HL-60 (cell line): Measurements from ENCODE around the gene HMG20A.

Source experiments
- DNase-seq, 2 experiments: peaks; one replicate each; pipeline ENCODE4 v3.0.0-alpha.2; 2010 to 2020; ENCODE audit warnings: low read depth in 1 of 2, low spot score in 1 of 2
- H3K27ac ChIP-seq: fragments of 250-450 bp; sonication (Bioruptor Pico); replicated peaks from 2 replicates; pipeline ENCODE4 v1.5.1; 2020; ENCODE audit warnings: mild to moderate bottlenecking, moderate library complexity
- H3K27me3 ChIP-seq: fragments of 250-450 bp; sonication (Bioruptor Pico); 2 replicates; pipeline ENCODE4 v1.5.1; 2021; ENCODE audit warnings: mild to moderate bottlenecking, moderate library complexity; ENCODE audit not compliant: insufficient read depth, poor library complexity, severe bottlenecking
- H3K4me3 ChIP-seq: replicated peaks from 2 replicates; pipeline ENCODE4 v1.5.1; 2011; ENCODE audit warnings: mild to moderate bottlenecking, control low read depth, low read length; ENCODE audit not compliant: insufficient read depth
- CTCF ChIP-seq: IDR thresholded peaks from one replicate; pipeline ENCODE4 v1.5.1; 2011; ENCODE audit warnings: low read length, control low read depth, inconsistent platforms; ENCODE audit not compliant: insufficient read depth
- GABPA ChIP-seq: IDR thresholded peaks from 2 replicates; pipeline ENCODE4 v1.6.1; 2012; ENCODE audit warnings: low read depth
- POLR2AphosphoS5 ChIP-seq: IDR thresholded peaks from 2 replicates; pipeline ENCODE4 v1.6.1; 2012; ENCODE audit warnings: low read depth
- SPI1 ChIP-seq: IDR thresholded peaks from 2 replicates; pipeline ENCODE4 v1.6.1; 2012; ENCODE audit warnings: low read depth, mild to moderate bottlenecking, borderline replicate concordance
- TF ChIP-seq, protein P1 (sequence below): IDR thresholded peaks from 2 replicates; pipeline ENCODE4 v1.6.1; 2012; ENCODE audit warnings: low read depth; ENCODE audit not compliant: insufficient replicate concordance

HMG20A gene

GRCh38 chr15:77425104-77425503 lies 4.4 kb downstream of the HMG20A start:
- Histone ChIP-seq H3K4me3 (no peak overlapping the region), H3K27me3 (no peaks in the 10 kb centered on the region), H3K27ac (no peak overlapping the region)
- TF ChIP-seq CTCF (no peak), POLR2AphosphoS5 (no peak), GABPA (no peak), SPI1 (no peak)
- TF ChIP-seq, protein P1, sequence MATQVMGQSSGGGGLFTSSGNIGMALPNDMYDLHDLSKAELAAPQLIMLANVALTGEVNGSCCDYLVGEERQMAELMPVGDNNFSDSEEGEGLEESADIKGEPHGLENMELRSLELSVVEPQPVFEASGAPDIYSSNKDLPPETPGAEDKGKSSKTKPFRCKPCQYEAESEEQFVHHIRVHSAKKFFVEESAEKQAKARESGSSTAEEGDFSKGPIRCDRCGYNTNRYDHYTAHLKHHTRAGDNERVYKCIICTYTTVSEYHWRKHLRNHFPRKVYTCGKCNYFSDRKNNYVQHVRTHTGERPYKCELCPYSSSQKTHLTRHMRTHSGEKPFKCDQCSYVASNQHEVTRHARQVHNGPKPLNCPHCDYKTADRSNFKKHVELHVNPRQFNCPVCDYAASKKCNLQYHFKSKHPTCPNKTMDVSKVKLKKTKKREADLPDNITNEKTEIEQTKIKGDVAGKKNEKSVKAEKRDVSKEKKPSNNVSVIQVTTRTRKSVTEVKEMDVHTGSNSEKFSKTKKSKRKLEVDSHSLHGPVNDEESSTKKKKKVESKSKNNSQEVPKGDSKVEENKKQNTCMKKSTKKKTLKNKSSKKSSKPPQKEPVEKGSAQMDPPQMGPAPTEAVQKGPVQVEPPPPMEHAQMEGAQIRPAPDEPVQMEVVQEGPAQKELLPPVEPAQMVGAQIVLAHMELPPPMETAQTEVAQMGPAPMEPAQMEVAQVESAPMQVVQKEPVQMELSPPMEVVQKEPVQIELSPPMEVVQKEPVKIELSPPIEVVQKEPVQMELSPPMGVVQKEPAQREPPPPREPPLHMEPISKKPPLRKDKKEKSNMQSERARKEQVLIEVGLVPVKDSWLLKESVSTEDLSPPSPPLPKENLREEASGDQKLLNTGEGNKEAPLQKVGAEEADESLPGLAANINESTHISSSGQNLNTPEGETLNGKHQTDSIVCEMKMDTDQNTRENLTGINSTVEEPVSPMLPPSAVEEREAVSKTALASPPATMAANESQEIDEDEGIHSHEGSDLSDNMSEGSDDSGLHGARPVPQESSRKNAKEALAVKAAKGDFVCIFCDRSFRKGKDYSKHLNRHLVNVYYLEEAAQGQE: no peak
- DNase-seq: no peak

DNA sequence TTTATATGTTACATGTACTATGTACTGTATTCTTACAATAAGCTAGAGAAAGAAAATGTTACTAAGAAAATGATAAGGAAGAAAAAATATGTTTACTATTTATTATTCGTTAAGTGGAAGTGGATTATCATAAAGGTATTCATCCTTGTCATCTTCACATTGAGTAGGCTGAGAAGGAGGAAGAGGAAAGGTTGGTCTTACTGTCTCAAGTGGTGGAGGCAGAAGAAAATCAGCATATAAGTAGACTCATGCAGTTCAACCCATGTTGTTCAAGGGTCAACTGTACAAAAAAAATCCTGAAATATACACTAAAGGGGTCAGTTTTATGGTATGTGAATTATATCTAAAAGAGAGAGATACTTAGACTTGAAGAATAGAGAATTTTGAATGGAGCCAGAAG lies 5.7 kb downstream of the HMG20A start:
- H3K4me3 ChIP-seq: no peak overlapping the region
- TF ChIP-seq POLR2AphosphoS5 (no peak), GABPA (no peak), CTCF (no peak), SPI1 (no peak)
- TF ChIP-seq, protein P1: no peak
- no peak overlapping the region for H3K27ac ChIP-seq

DNA sequence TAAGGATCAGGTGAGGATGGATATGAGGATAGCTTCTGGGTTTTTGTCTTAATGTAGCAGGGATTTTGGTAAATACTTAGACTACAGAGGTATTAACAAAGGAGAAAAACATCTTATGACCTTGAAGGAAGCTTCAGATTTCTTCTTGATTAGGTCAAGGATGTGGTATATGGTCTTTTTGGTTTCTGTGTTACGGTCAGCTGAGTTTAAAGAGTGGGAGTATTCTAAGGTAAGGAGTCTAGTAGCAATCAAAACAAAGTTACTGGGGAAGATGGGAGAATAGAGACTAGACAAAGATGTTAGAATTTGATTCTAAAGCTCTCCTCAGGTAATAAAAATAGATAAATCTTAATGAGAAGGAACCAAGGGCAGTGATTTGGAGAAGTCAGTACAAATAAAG lies 6.2 kb downstream of the HMG20A start:
- H3K27me3 ChIP-seq: no peaks in the 10 kb centered on the region
- no peak for DNase-seq
- H3K4me3 ChIP-seq: no peak overlapping the region
- no peak for TF ChIP-seq POLR2AphosphoS5
- TF ChIP-seq SPI1: no peak
- TF ChIP-seq GABPA: no peak
- no peak for TF ChIP-seq CTCF
- TF ChIP-seq, protein P1: no peak
- no peak overlapping the region for H3K27ac ChIP-seq

More for the DNA sequence above, 5.7 kb downstream of the HMG20A start:
- no peaks in the 10 kb centered on the region for H3K27me3 ChIP-seq
- DNase-seq: no peak
